MCF 10A (cell line): ENCODE results near the gene SLIT3. TPM values are rescaled to one million over a fixed set of nuclear protein-coding genes. Genes with fewer than 3 reads are reported as not detected.

ENCODE experiments used
- BruUV-seq: library from RNA; stranded (reverse); fragments of 400-500 nt; replicated peaks from 2 replicates; lab custom pipeline; 2021; lab: Mats Ljungman, UMichigan
- CTCF ChIA-PET: fragments of 300-600 bp; sonication (Branson Sonifier 250); formaldehyde crosslinking; extraction: SDS; loops from one replicate; lab custom pipeline; 2021; ENCODE audit warnings: antibody characterized with exemption, inconsistent platforms; lab: Yijun Ruan, JAX
- POLR2A ChIA-PET: fragments of 300-600, 350-650 bp; sonication (Branson Sonifier 250); formaldehyde crosslinking; extraction: SDS; loops from one replicate; lab custom pipeline; 2020; ENCODE audit warnings: antibody characterized with exemption, inconsistent platforms; lab: Yijun Ruan, JAX
- DNase-seq: peaks from one replicate; pipeline ENCODE4 v3.0.0-alpha.2; 2018; ENCODE audit not compliant: unreplicated experiment
- H3K27ac Mint-ChIP-seq: one replicate; pipeline ENCODE4 v1.8.0; 2022; ENCODE audit warnings: mild to moderate bottlenecking, low read depth, mixed read lengths; ENCODE audit not compliant: unreplicated experiment
- H3K27me3 Mint-ChIP-seq: one replicate; pipeline ENCODE4 v1.8.0; 2022; ENCODE audit warnings: mixed read lengths; ENCODE audit not compliant: insufficient read depth, unreplicated experiment
- H3K36me3 Mint-ChIP-seq: one replicate; pipeline ENCODE4 v1.8.0; 2022; ENCODE audit warnings: mild to moderate bottlenecking, moderate library complexity, mixed read lengths; ENCODE audit not compliant: insufficient read depth, unreplicated experiment
- H3K4me1 Mint-ChIP-seq: one replicate; pipeline ENCODE4 v1.8.0; 2022; ENCODE audit warnings: mixed read lengths; ENCODE audit not compliant: insufficient read depth, unreplicated experiment
- H3K4me3 Mint-ChIP-seq: one replicate; pipeline ENCODE4 v1.8.0; 2022; ENCODE audit warnings: mild to moderate bottlenecking, moderate library complexity, mixed read lengths; ENCODE audit not compliant: unreplicated experiment
- H3K9me3 Mint-ChIP-seq: one replicate; pipeline ENCODE4 v1.8.0; 2022; ENCODE audit warnings: mixed read lengths; ENCODE audit not compliant: unreplicated experiment
- intact Hi-C: fragments of 100-400 bp; cut with micrococcal nuclease; formaldehyde crosslinking; loops from 2 replicates; pipeline ENCODE4 v1.14.1; 2022
- total RNA-seq: library from RNA; stranded (reverse); gene quantifications from 2 replicates; pipeline ENCODE4 v1.2.3, GENCODE V29; 2022
- TF ChIP-seq, protein P1 (sequence below): fragments of 200-600 bp; IDR thresholded peaks from one replicate; pipeline ENCODE4 v1.8.0; 2022; ENCODE audit warnings: antibody characterized with exemption, mild to moderate bottlenecking; ENCODE audit not compliant: unreplicated experiment

SLIT3 gene
- total RNA-seq, 1 experiment from 2014 or later = 0.89 TPM

DNA sequence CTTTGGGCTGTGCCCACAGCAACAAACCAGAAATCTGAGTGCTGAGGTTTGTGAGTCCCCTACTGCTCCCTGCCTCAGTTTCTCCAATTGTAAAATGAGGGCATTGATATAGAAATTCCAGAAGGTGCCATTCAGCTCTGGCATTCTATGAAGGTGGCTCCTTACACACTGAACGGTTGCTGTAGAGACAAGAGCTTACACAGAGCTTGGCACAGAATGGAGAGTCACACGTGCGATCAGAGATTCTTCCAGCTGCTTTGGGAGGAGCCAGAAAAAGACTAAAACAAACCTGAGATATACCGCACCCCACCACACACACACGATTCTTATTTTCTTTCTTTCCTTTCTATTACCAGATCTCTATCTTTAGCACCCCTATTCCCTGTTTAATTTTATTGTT, 122.7 kb downstream of the SLIT3 start:
- Mint-ChIP-seq H3K4me1 (no peaks in the 10 kb centered on the region), H3K27ac (no peak overlapping the region), H3K36me3 (no peaks in the 10 kb centered on the region), H3K4me3 (no peak overlapping the region), H3K27me3 (no peaks in the 10 kb centered on the region), H3K9me3 (peaks cover 26% of the 10 kb centered on the region)
- DNase-seq = no peak
- CTCF ChIA-PET = interaction anchor here (0.6 to 0.8 kb wide), 2 partner anchors 9 to 231 kb away, joined by 4 read pairs; no protein-coding TSS in a partner anchor
- no TSS peak for BruUV-seq
- TF ChIP-seq, protein P1, sequence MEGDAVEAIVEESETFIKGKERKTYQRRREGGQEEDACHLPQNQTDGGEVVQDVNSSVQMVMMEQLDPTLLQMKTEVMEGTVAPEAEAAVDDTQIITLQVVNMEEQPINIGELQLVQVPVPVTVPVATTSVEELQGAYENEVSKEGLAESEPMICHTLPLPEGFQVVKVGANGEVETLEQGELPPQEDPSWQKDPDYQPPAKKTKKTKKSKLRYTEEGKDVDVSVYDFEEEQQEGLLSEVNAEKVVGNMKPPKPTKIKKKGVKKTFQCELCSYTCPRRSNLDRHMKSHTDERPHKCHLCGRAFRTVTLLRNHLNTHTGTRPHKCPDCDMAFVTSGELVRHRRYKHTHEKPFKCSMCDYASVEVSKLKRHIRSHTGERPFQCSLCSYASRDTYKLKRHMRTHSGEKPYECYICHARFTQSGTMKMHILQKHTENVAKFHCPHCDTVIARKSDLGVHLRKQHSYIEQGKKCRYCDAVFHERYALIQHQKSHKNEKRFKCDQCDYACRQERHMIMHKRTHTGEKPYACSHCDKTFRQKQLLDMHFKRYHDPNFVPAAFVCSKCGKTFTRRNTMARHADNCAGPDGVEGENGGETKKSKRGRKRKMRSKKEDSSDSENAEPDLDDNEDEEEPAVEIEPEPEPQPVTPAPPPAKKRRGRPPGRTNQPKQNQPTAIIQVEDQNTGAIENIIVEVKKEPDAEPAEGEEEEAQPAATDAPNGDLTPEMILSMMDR = no peak
- POLR2A ChIA-PET = no interaction called here
- intact Hi-C loops = no loop called here

DNA sequence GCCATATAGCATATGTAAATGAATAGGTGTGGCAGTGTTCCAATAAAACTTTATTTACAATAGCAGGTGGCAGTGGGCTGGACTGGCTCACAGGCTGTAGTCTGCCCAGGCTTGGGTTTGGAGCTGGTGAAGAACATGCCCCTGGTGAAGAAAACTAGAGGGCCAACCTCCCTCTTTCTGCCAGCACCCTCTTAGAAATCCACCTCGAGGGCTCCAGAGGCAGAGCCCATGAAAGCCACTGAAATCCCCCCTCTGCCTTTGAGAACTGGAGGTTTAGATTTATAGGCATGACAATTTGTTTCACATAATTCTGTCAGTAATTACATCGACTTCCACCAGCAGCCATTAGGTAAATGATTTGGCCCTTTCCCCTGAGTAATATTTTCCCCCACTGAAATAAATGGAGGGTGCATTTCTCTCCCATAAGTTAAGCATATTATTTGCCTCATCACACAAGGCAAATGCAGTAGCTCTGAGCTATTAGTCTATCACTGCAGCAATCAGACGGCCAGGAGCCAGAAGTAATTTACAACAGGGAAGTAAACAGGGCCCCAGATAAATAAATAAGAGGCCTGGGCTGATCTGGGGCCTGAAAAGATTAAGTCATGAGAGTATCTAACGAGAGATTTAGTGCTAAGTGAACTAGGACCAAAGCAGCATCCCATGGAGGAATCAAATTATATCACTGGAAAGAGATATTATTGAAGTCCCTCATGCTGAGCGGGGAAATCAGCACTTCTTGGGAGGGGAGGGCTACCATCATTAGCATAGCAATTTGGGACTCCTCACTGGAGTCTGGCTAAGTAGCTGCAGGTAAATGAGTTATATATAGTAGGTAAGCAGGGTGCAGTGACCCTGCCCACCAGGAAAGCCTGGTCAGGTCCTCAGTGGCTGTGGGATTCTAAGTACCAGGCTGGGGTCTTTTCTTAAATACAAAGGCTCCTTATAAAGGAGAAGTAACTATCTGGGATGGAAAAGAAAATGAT, 123.9 kb downstream of the SLIT3 start:
- ChIA-PET CTCF (interaction anchor here (0.5 kb wide), 1 partner anchor 496 kb away, joined by 3 read pairs; no protein-coding TSS in a partner anchor), POLR2A (no interaction called here)
- intact Hi-C loops = no loop called here
- DNase-seq = no peak
- no TSS peak for BruUV-seq
- H3K9me3 Mint-ChIP-seq = peaks cover 36% of the 10 kb centered on the region
- H3K36me3 Mint-ChIP-seq = no peaks in the 10 kb centered on the region
- TF ChIP-seq, protein P1 = no peak
- H3K4me3 Mint-ChIP-seq = no peak overlapping the region
- no peaks in the 10 kb centered on the region for H3K27me3 Mint-ChIP-seq
- no peaks in the 10 kb centered on the region for H3K4me1 Mint-ChIP-seq
- no peak overlapping the region for H3K27ac Mint-ChIP-seq

DNA sequence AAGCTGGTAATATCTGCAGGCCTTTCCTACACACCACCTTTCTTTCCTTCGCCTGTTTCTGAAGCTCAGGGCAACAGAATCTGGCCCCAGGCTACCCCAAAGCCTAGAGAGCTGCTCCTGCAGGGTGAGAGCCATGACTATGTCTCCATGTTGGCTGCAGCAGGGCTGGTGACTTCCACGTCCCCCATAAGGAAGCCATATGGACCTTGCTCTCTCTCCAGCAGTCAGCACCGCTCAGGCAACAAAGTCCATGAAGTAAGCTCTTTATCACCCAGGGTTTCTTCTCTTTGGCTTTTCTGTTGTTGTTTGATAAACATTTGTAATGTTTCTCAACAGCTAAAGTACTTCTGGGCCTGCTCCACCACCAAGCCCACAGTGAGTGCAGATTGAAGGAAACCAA, 125.2 kb downstream of the SLIT3 start:
- peaks cover 45% of the 10 kb centered on the region for H3K9me3 Mint-ChIP-seq
- CTCF ChIA-PET = interaction anchor here (0.6 to 1.0 kb wide), 4 partner anchors 11 to 115 kb away, joined by 3 to 4 read pairs (median 4); no protein-coding TSS in a partner anchor
- H3K27ac Mint-ChIP-seq = no peak overlapping the region
- no peak for DNase-seq
- intact Hi-C loops = no loop called here
- H3K4me3 Mint-ChIP-seq = no peak overlapping the region
- POLR2A ChIA-PET = no interaction called here
- H3K4me1 Mint-ChIP-seq = no peaks in the 10 kb centered on the region
- H3K27me3 Mint-ChIP-seq = no peaks in the 10 kb centered on the region
- H3K36me3 Mint-ChIP-seq = peaks cover 6% of the 10 kb centered on the region
- BruUV-seq = no TSS peak
- TF ChIP-seq, protein P1 = no peak

DNA sequence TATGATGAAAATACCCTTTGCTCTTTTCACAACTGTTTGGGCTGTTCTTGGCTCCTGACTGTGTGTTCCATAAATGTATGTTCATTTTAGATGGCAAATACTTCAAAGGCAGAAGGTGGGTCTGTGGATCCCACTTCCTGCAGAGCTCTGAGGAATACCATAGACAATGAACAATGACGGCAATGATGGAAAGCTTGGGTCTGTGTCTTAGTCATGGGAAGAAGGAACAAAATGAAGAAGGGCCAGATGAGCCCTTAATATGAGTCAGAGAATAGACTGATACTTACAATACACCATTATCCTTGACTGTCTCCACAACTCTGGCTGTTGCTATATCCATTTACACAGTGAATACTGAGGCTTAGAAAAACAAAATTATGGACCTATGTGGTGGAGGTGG, 126.0 kb downstream of the SLIT3 start:
- TF ChIP-seq, protein P1 = no peak
- H3K36me3 Mint-ChIP-seq = peaks cover 6% of the 10 kb centered on the region
- no peak for DNase-seq
- POLR2A ChIA-PET = interaction anchor here (0.7 kb wide), 1 partner anchor 97 kb away, joined by 3 read pairs; no protein-coding TSS in a partner anchor
- H3K27me3 Mint-ChIP-seq = no peaks in the 10 kb centered on the region
- H3K4me1 Mint-ChIP-seq = no peaks in the 10 kb centered on the region
- peaks cover 45% of the 10 kb centered on the region for H3K9me3 Mint-ChIP-seq
- intact Hi-C loops = no loop called here
- CTCF ChIA-PET = interaction anchor here (0.8 to 1.0 kb wide), 3 partner anchors 10 to 32 kb away, joined by 3 to 4 read pairs (median 4); no protein-coding TSS in a partner anchor
- H3K4me3 Mint-ChIP-seq = no peak overlapping the region
- H3K27ac Mint-ChIP-seq = no peak overlapping the region
- no TSS peak for BruUV-seq
